H9 (cell line): ENCODE data around the gene SYNGR2. TPM values are rescaled to one million over a fixed set of nuclear protein-coding genes. Genes with fewer than 3 reads are reported as not detected.

Experiments
- DNase-seq: peaks from one replicate; pipeline ENCODE4 v3.0.0-alpha.2; 2017
- H2AFZ ChIP-seq: one replicate; pipeline ENCODE4 v1.6.1; 2013; ENCODE audit warnings: mild to moderate bottlenecking, low read length, control low read depth, moderate library complexity
- H2AK5ac ChIP-seq: 2 replicates; pipeline ENCODE4 v1.6.1; 2013; ENCODE audit warnings: low read length, control low read depth, mixed read lengths; ENCODE audit not compliant: insufficient read length
- H2BK120ac ChIP-seq: one replicate; pipeline ENCODE4 v1.6.1; 2013; ENCODE audit warnings: low read depth, mild to moderate bottlenecking, low read length, control low read depth, inconsistent platforms; ENCODE audit not compliant: poor library complexity, severe bottlenecking
- H2BK12ac ChIP-seq: 2 replicates; pipeline ENCODE4 v1.6.1; 2013; ENCODE audit warnings: low read length, control low read depth, mixed read lengths, low read depth; ENCODE audit not compliant: insufficient read length
- H2BK15ac ChIP-seq: 2 replicates; pipeline ENCODE4 v1.6.1; 2013; ENCODE audit warnings: low read depth, low read length, control low read depth
- H2BK20ac ChIP-seq: one replicate; pipeline ENCODE4 v1.6.1; 2013; ENCODE audit warnings: low read depth, mild to moderate bottlenecking, low read length, control low read depth, inconsistent platforms; ENCODE audit not compliant: poor library complexity, severe bottlenecking
- H2BK5ac ChIP-seq: 2 replicates; pipeline ENCODE4 v1.6.1; 2013; ENCODE audit warnings: low read length, control low read depth, mixed read lengths; ENCODE audit not compliant: insufficient read length
- H3K14ac ChIP-seq: 2 replicates; pipeline ENCODE4 v1.6.1; 2013; ENCODE audit warnings: low read length, control low read depth; ENCODE audit not compliant: insufficient read depth
- H3K18ac ChIP-seq: 2 replicates; pipeline ENCODE4 v1.6.1; 2013; ENCODE audit warnings: low read depth, mild to moderate bottlenecking, mixed read lengths, low read length, control low read depth; ENCODE audit not compliant: insufficient read length
- H3K23ac ChIP-seq: 2 replicates; pipeline ENCODE4 v1.6.1; 2013; ENCODE audit warnings: low read length, control low read depth, mixed read lengths, low read depth; ENCODE audit not compliant: insufficient read length
- H3K23me2 ChIP-seq: 2 replicates; pipeline ENCODE4 v1.6.1; 2013; ENCODE audit warnings: low read depth, mild to moderate bottlenecking, mixed read lengths, low read length, control low read depth; ENCODE audit not compliant: insufficient read length, poor library complexity, severe bottlenecking
- H3K27ac ChIP-seq: 2 replicates; pipeline ENCODE4 v1.5.1; 2013; ENCODE audit warnings: low read length, control low read depth, mixed read lengths, low read depth; ENCODE audit not compliant: insufficient read length
- H3K27me3 ChIP-seq: 2 replicates; pipeline ENCODE4 v1.6.1; 2013; ENCODE audit warnings: low read length, control low read depth, inconsistent platforms; ENCODE audit not compliant: insufficient read depth
- H3K4ac ChIP-seq: 2 replicates; pipeline ENCODE4 v1.6.1; 2013; ENCODE audit warnings: low read depth, mild to moderate bottlenecking, control low read depth, inconsistent platforms, low read length, moderate library complexity
- H3K4me1 ChIP-seq: 2 replicates; pipeline ENCODE4 v1.6.1; 2013; ENCODE audit warnings: low read length, control low read depth, inconsistent platforms; ENCODE audit not compliant: insufficient read depth
- H3K4me2 ChIP-seq: 2 replicates; pipeline ENCODE4 v1.6.1; 2013; ENCODE audit warnings: low read length, control low read depth, mixed read lengths; ENCODE audit not compliant: insufficient read length, insufficient read depth
- H3K56ac ChIP-seq: 2 replicates; pipeline ENCODE4 v1.6.1; 2013; ENCODE audit warnings: low read depth, mild to moderate bottlenecking, mixed read lengths, low read length, control low read depth; ENCODE audit not compliant: insufficient read length
- H3K79me1 ChIP-seq: 2 replicates; pipeline ENCODE4 v1.6.1; 2013; ENCODE audit warnings: low read depth, mild to moderate bottlenecking, moderate library complexity, low read length, control low read depth, inconsistent platforms; ENCODE audit not compliant: insufficient read depth, poor library complexity, severe bottlenecking
- H3K79me2 ChIP-seq: 2 replicates; pipeline ENCODE4 v1.6.1; 2013; ENCODE audit warnings: low read length, control low read depth, inconsistent platforms; ENCODE audit not compliant: insufficient read depth
- H3K9ac ChIP-seq: 2 replicates; pipeline ENCODE4 v1.6.1; 2013; ENCODE audit warnings: low read length, control low read depth, mixed read lengths; ENCODE audit not compliant: insufficient read length; ENCODE audit errors: extremely low read depth
- H3K9me3 ChIP-seq: one replicate; pipeline ENCODE4 v1.6.1; 2013; ENCODE audit warnings: low read depth, low read length, inconsistent platforms; ENCODE audit not compliant: control insufficient read depth
- H3T11ph ChIP-seq: one replicate; pipeline ENCODE4 v1.6.1; 2013; ENCODE audit warnings: mild to moderate bottlenecking, low read length, control low read depth, inconsistent platforms
- H4K20me1 ChIP-seq: one replicate; pipeline ENCODE4 v1.6.1; 2013; ENCODE audit not compliant: control insufficient read depth, insufficient read length, insufficient read depth
- H4K5ac ChIP-seq: 2 replicates; pipeline ENCODE4 v1.6.1; 2013; ENCODE audit warnings: low read depth, mild to moderate bottlenecking, mixed read lengths, low read length, control low read depth; ENCODE audit not compliant: insufficient read length
- H4K8ac ChIP-seq: replicated peaks from 2 replicates; pipeline ENCODE4 v1.6.1; 2013; ENCODE audit warnings: low read length, control low read depth, mixed read lengths, low read depth; ENCODE audit not compliant: insufficient read length
- H4K91ac ChIP-seq: 2 replicates; pipeline ENCODE4 v1.6.1; 2013; ENCODE audit warnings: low read depth, mild to moderate bottlenecking, moderate library complexity, mixed read lengths, low read length, control low read depth; ENCODE audit not compliant: insufficient read length
- H3K27ac Mint-ChIP-seq, 3 experiments: 2 replicates in 2 of 3; 3 replicates in 1 of 3; pipeline ENCODE4 v1.8.0; 2020 to 2021; ENCODE audit warnings: mixed read lengths in 3 of 3, mild to moderate bottlenecking in 1 of 3, moderate library complexity in 1 of 3
- H3K27me3 Mint-ChIP-seq: 2 replicates; pipeline ENCODE4 v1.8.0; 2021; ENCODE audit warnings: low read depth, mild to moderate bottlenecking, moderate library complexity, mixed read lengths
- H3K36me3 Mint-ChIP-seq, 3 experiments: 2 replicates in 2 of 3; 3 replicates in 1 of 3; pipeline ENCODE4 v1.8.0; 2020 to 2021; ENCODE audit warnings: low read depth in 3 of 3, mixed read lengths in 3 of 3; ENCODE audit not compliant: insufficient read depth in 1 of 3
- H3K4me1 Mint-ChIP-seq, 2 experiments: 2 replicates each; pipeline ENCODE4 v1.8.0; 2020; ENCODE audit warnings: mixed read lengths in 2 of 2
- H3K4me3 Mint-ChIP-seq, 2 experiments: 2 replicates in 1 of 2; 3 replicates in 1 of 2; pipeline ENCODE4 v1.8.0; 2020 to 2021; ENCODE audit warnings: mild to moderate bottlenecking in 2 of 2, mixed read lengths in 2 of 2, moderate library complexity in 1 of 2
- H3K9me3 Mint-ChIP-seq, 2 experiments: 2 replicates in 1 of 2; 3 replicates in 1 of 2; pipeline ENCODE4 v1.8.0; 2020; ENCODE audit warnings: mild to moderate bottlenecking in 2 of 2, mixed read lengths in 2 of 2, moderate library complexity in 1 of 2
- WGBS: extraction: QIAGEN DNeasy Blood & Tissue Kit; methylation state at CpG from one replicate; pipeline ENCODE4 v1.1.7; 2013; ENCODE audit warnings: missing lambda C conversion rate, low lambda C conversion rate, mixed read lengths; ENCODE audit not compliant: insufficient read length; ENCODE audit errors: extremely low coverage; 5-methylcytosine and 5-hydroxymethylcytosine counted together
- total RNA-seq: library from RNA; stranded (reverse); gene quantifications from 2 replicates; pipeline ENCODE4 v1.2.1, GENCODE V29; 2021
- TF ChIP-seq, protein P1 (sequence below): fragments of 200-600 bp; sonication (generic); conservative IDR thresholded peaks from 3 replicates; pipeline ENCODE4 v1.8.0; 2021; ENCODE audit warnings: antibody characterized with exemption, mild to moderate bottlenecking

The SYNGR2 gene
- total RNA-seq, 1 experiment from 2014 or later, result 41.0 TPM

DNA sequence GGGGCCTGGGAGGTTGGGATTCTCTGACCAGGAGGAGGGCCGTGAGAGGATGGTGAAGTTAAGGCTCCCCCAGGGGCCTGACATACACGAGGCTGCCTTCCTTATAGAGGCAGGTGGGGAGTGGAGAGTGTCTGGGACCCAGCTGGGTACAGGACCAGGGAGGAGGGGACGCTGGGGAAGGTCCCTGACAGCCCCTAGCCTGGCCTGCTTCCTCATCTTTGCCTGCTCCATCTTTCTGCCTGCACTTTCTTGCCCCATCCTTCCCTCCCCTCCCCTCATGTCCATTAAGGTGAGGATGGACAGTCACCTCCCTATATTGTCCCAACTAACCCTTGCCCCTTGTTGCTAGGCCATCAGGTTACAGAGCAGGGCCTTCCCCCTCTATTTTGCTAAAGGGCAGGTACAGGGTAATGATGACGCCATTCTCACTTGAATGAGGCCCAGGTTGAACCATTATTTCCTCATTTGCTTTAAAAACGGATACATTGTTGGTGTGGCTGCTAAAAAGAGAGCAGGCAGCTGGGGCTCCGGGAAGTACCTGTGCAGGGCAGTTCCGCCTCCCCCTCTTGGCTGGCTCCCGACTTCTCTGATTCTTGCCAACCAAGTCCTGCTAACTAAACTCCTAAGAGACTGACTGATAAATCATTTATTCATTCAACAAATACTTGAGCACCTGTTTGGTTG lies 20.9 kb upstream of the SYNGR2 start:
- no peak overlapping the region for H3K56ac ChIP-seq
- H3K9ac ChIP-seq, result no peak overlapping the region
- no peaks in the 10 kb centered on the region for H3K79me1 ChIP-seq
- H4K8ac ChIP-seq, result no peak overlapping the region
- H3K36me3 Mint-ChIP-seq, result no peaks in the 10 kb centered on the region
- H3K27me3 Mint-ChIP-seq, result no peaks in the 10 kb centered on the region
- no peak overlapping the region for H2BK120ac ChIP-seq
- H3K27ac ChIP-seq, result no peak overlapping the region
- no peak overlapping the region for H3T11ph ChIP-seq
- no peak overlapping the region for H3K23ac ChIP-seq
- no peak overlapping the region for H3K4ac ChIP-seq
- H2BK20ac ChIP-seq, result no peak overlapping the region
- peak overlapping the region in 1 of 3 experiments; percentile 40; a peak in 1 of 7 replicates for H3K27ac Mint-ChIP-seq
- no peaks in the 10 kb centered on the region for H3K4me1 ChIP-seq
- H2AK5ac ChIP-seq, result no peak overlapping the region
- no peak overlapping the region for H3K14ac ChIP-seq
- no peak overlapping the region for H2AFZ ChIP-seq
- no peak for DNase-seq
- no peak overlapping the region for H2BK5ac ChIP-seq
- no peaks in the 10 kb centered on the region for H4K20me1 ChIP-seq
- WGBS, result no CpG with 5 or more reads among the region's 8 CpGs
- H3K9me3 Mint-ChIP-seq, result no peaks in the 10 kb centered on the region
- no peak overlapping the region for H3K4me2 ChIP-seq
- H3K27me3 ChIP-seq, result no peaks in the 10 kb centered on the region
- H3K23me2 ChIP-seq, result no peaks in the 10 kb centered on the region
- no peak overlapping the region for H2BK12ac ChIP-seq
- no peak overlapping the region for H4K91ac ChIP-seq
- H3K18ac ChIP-seq, result no peak overlapping the region
- H3K4me1 Mint-ChIP-seq, result peaks cover 5 to 9% of the 10 kb centered on the region in 2 experiments; a peak in 3 of 4 replicates
- no peak overlapping the region for H2BK15ac ChIP-seq
- no peak overlapping the region for H3K4me3 Mint-ChIP-seq
- no peak overlapping the region for H4K5ac ChIP-seq
- H3K79me2 ChIP-seq, result no peaks in the 10 kb centered on the region
- H3K9me3 ChIP-seq, result no peaks in the 10 kb centered on the region
- TF ChIP-seq, protein P1, sequence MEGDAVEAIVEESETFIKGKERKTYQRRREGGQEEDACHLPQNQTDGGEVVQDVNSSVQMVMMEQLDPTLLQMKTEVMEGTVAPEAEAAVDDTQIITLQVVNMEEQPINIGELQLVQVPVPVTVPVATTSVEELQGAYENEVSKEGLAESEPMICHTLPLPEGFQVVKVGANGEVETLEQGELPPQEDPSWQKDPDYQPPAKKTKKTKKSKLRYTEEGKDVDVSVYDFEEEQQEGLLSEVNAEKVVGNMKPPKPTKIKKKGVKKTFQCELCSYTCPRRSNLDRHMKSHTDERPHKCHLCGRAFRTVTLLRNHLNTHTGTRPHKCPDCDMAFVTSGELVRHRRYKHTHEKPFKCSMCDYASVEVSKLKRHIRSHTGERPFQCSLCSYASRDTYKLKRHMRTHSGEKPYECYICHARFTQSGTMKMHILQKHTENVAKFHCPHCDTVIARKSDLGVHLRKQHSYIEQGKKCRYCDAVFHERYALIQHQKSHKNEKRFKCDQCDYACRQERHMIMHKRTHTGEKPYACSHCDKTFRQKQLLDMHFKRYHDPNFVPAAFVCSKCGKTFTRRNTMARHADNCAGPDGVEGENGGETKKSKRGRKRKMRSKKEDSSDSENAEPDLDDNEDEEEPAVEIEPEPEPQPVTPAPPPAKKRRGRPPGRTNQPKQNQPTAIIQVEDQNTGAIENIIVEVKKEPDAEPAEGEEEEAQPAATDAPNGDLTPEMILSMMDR, result no peak
